Esophagus muscularis mucosa (tissue), 4 donors: ENCODE measurements around the gene PALM2AKAP2. TPM values are rescaled to one million over a fixed set of nuclear protein-coding genes. Genes with fewer than 3 reads are reported as not detected.

Source experiments
- DNase-seq: peaks from one replicate; pipeline ENCODE4 v3.0.0-alpha.2; 2017; ENCODE audit errors: extremely low spot score
- H3K27ac ChIP-seq, 4 donors: fragments of 200-600 bp; sonication (generic); replicated peaks in 1 of 4; 1 replicate in 3 of 4; 2 replicates in 1 of 4; pipeline ENCODE4 v1.5.1; 2016 to 2019; ENCODE audit warnings: mild to moderate bottlenecking in 1 of 4
- H3K27me3 ChIP-seq, 4 donors: fragments of 200-600 bp; sonication (generic); one replicate each; pipeline versions ENCODE4 v1.5.1 to v1.6.0; 2016 to 2019
- H3K36me3 ChIP-seq, 4 donors: fragments of 200-600 bp; sonication (generic); one replicate each; pipeline ENCODE4 v1.5.1; 2016 to 2019
- H3K4me1 ChIP-seq, 4 donors: fragments of 200-600 bp; sonication (generic); one replicate each; pipeline ENCODE4 v1.5.1; 2016 to 2019
- H3K4me3 ChIP-seq, 4 donors: fragments of 200-600 bp; sonication (generic); 1 replicate in 2 of 4; 2 replicates in 2 of 4; pipeline ENCODE4 v1.5.1; 2016 to 2019; ENCODE audit warnings: mild to moderate bottlenecking in 4 of 4, moderate library complexity in 1 of 4
- H3K9me3 ChIP-seq, 4 donors: fragments of 200-600 bp; sonication (generic); 1 replicate in 3 of 4; 2 replicates in 1 of 4; pipeline ENCODE4 v1.5.1; 2016 to 2019
- CTCF ChIP-seq, 3 experiments: fragments of 200-600 bp in 2 of 3; fragments of 450-650 bp in 1 of 3; sonication (generic) in 2 of 3; IDR thresholded peaks; one replicate each; pipeline ENCODE4 v1.5.1; 2017 to 2019; ENCODE audit warnings: antibody characterized with exemption in 3 of 3, mild to moderate bottlenecking in 2 of 3, moderate library complexity in 1 of 3
- EP300 ChIP-seq: sonication (generic); formaldehyde crosslinking; IDR thresholded peaks from one replicate; pipeline ENCODE4 v1.6.1; 2017; ENCODE audit warnings: antibody characterized with exemption
- POLR2A ChIP-seq: fragments of 450-650 bp; IDR thresholded peaks from one replicate; pipeline ENCODE4 v1.6.1; 2017; ENCODE audit warnings: antibody characterized with exemption, moderate library complexity, mild to moderate bottlenecking, low read depth
- POLR2AphosphoS5 ChIP-seq, 2 donors: sonication (generic); formaldehyde crosslinking; IDR thresholded peaks; one replicate each; pipeline ENCODE4 v1.6.1; 2017; ENCODE audit warnings: antibody characterized with exemption in 2 of 2
- WGBS: methylation state at CpG from one replicate; pipeline ENCODE4 v1.1.5; 2018; 5-methylcytosine and 5-hydroxymethylcytosine counted together
- intact Hi-C: fragments of 100-400 bp; cut with DNase I; formaldehyde crosslinking; loops from one replicate; pipeline ENCODE4 v1.15.1; 2023
- total RNA-seq, 4 donors: library from RNA; depleted of rRNA; stranded (reverse); fragments of >200 nt; gene quantifications; one replicate each; pipeline versions ENCODE4 v1.1.0 to v1.2.1, GENCODE V29; 2016

Gene PALM2AKAP2
- total RNA-seq, 4 donors from 2014 or later: 2.3 to 8.1 (median 5.6) TPM

- intact Hi-C loops: no loop called here
- no peak for TF ChIP-seq POLR2AphosphoS5 (IDR thresholded peaks at IDR 0.05)
- no peak for TF ChIP-seq CTCF (IDR thresholded peaks at IDR 0.05)
- no peak for TF ChIP-seq POLR2A
- H3K9me3 ChIP-seq: no peaks in the 10 kb centered on the region
- H3K4me1 ChIP-seq: peaks cover 13 to 31% (median 16%) of the 10 kb centered on the region in 4 donors
- no peaks in the 10 kb centered on the region for H3K27me3 ChIP-seq
- WGBS: 90% methylated on average over 6 of the region's 6 CpGs
- no peak for DNase-seq
- no peaks in the 10 kb centered on the region for H3K36me3 ChIP-seq
- no peak overlapping the region for H3K4me3 ChIP-seq
- H3K27ac ChIP-seq: no peak overlapping the region
These were observed 11.1 kb downstream of the PALM2AKAP2 start for GRCh38 chr9:109791003-109791677.

GRCh38 chr9:109791747-109792146 is 11.7 kb downstream of the PALM2AKAP2 start:
- WGBS: 100% methylated on average over 1 of the region's 1 CpG
- H3K4me3 ChIP-seq: no peak overlapping the region
- TF ChIP-seq POLR2AphosphoS5 (IDR thresholded peaks at IDR 0.05): no peak
- no peak for TF ChIP-seq POLR2A
- no peak for TF ChIP-seq CTCF (IDR thresholded peaks at IDR 0.05)
- TF ChIP-seq EP300: no peak
- H3K9me3 ChIP-seq: no peaks in the 10 kb centered on the region
- no peak for DNase-seq
- H3K27me3 ChIP-seq: no peaks in the 10 kb centered on the region
- H3K4me1 ChIP-seq: peaks cover 13 to 31% (median 16%) of the 10 kb centered on the region in 4 donors
- no peak overlapping the region for H3K27ac ChIP-seq
- intact Hi-C loops: no loop called here
- no peaks in the 10 kb centered on the region for H3K36me3 ChIP-seq

GRCh38 chr9:109792951-109793546 is 13.1 kb downstream of the PALM2AKAP2 start:
- TF ChIP-seq POLR2AphosphoS5 (IDR thresholded peaks at IDR 0.05) (no peak), POLR2A (no peak), CTCF (IDR thresholded peaks at IDR 0.05) (no peak), EP300 (no peak)
- Histone ChIP-seq H3K4me3 (no peak overlapping the region), H3K36me3 (no peaks in the 10 kb centered on the region), H3K4me1 (peaks cover 13 to 31% (median 16%) of the 10 kb centered on the region in 4 donors), H3K27ac (peak overlapping the region in 1 of 4 donors; percentile 10), H3K27me3 (no peaks in the 10 kb centered on the region), H3K9me3 (no peaks in the 10 kb centered on the region)
- DNase-seq: no peak
- WGBS: 29% methylated on average over 1 of the region's 1 CpG
- intact Hi-C loops: no loop called here

- H3K36me3 ChIP-seq: no peaks in the 10 kb centered on the region
- intact Hi-C loops: no loop called here
- TF ChIP-seq POLR2AphosphoS5 (IDR thresholded peaks at IDR 0.05): no peak
- TF ChIP-seq CTCF (IDR thresholded peaks at IDR 0.05): no peak
- TF ChIP-seq POLR2A: no peak
- TF ChIP-seq EP300: no peak
These were observed 13.9 kb downstream of the PALM2AKAP2 start for GRCh38 chr9:109793921-109794320.

More at GRCh38 chr9:109793921-109794320, 13.9 kb downstream of the PALM2AKAP2 start:
- no peak for DNase-seq
- peaks cover 13 to 26% (median 16%) of the 10 kb centered on the region in 4 donors for H3K4me1 ChIP-seq
- no peaks in the 10 kb centered on the region for H3K9me3 ChIP-seq
- no peak overlapping the region for H3K4me3 ChIP-seq
- peak overlapping the region in 3 of 4 donors; percentile 23 to 50 (median 48) for H3K27ac ChIP-seq
- 92% methylated on average over 4 of the region's 4 CpGs for WGBS
- no peaks in the 10 kb centered on the region for H3K27me3 ChIP-seq
